ENCODE measurements around the gene ANO9. TPM values are rescaled to one million over a fixed set of nuclear protein-coding genes. Genes with fewer than 3 reads are reported as not detected.

Gene ANO9
- total RNA-seq, 1 donor from 2014 or later: not detected

DNA sequence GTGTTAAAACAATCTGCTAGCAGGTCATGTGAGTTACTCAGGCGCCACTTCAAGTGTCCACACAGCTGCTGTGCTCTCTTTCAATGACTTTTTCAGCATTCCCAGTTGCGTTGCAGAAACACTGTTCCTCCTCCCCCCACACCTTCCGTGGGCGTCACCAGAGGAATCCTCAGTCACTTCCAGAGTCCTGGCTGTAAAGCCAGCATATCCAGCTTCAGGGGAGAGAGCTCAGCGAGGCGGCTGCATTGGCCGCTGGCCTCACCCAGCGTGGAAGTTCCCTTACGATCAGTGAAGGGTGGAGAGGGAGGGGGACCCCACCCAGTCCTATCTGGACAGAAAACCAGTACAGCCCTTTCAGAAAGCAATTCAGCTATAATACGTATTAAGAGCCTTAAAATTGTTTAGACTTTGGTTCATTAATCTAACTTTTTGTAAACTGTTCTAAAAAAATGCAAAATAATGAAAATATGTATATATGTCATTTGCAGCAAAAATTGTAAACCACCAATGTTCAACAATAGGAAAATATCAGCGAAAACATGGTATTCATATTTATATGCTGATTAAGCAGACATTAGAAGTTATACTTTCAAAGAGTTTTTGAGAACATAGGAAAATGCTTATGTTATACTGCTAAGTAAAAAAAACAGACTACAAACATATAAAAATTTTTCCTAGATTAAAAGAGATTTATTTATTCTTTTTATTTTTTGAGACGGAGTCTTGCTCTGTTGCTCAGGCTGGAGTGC is 2.8 kb upstream of the ANO9 start:
- Histone ChIP-seq H3K9ac (ENCODE audit: low read depth in 1 of 3, low read length in 3 of 3) (no peak overlapping the region), H3K4me1 (ENCODE audit: control insufficient read depth in 3 of 3, insufficient read depth in 3 of 3, low read length in 3 of 3) (peaks cover 12 to 14% (median 14%) of the 10 kb centered on the region in 3 donors), H3K27ac (ENCODE audit: low read depth, low read length) (no peak overlapping the region)

DNA sequence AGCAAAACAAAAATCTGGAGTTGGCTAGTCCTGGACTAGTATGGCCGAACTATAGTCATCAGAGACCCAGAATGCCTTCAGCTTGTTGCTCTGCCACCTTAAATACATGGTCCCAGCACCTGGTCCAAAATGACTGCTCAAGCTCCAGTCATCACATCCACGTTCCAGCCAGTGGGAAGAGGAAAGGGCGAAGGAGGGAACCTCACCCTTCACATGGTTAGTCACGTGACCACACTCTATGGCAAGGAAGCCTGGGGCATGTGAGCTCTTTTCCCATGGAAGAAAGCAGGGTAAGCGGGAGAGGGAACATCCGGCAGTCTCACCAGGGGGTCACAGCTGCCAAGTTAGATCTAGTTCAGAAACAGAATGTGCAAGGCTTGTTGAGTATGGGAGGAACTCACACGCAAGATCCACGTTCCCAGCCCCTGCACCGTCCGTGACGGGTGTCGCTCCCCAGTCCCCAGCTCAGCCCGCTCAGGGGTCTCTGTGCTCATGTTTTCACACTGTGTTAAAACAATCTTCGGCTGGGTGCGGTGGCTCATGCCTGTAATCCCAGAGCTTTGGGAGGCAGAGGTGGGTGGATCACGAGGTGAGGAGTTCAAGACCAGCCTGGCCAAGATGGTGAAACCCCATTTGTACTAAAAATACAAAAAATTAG is 1.9 kb upstream of the ANO9 start:
- Histone ChIP-seq H3K4me3 (ENCODE audit: low read length in 3 of 3) (no peak overlapping the region), H3K4me1 (ENCODE audit: control insufficient read depth in 3 of 3, insufficient read depth in 3 of 3, low read length in 3 of 3) (peaks cover 4 to 6% (median 5%) of the 10 kb centered on the region in 3 donors), H3K36me3 (ENCODE audit: control insufficient read depth in 3 of 3, insufficient read depth in 3 of 3, low read length in 3 of 3) (no peaks in the 10 kb centered on the region), H3K9ac (ENCODE audit: low read depth in 1 of 3, low read length in 3 of 3) (no peak overlapping the region), H3K27ac (ENCODE audit: low read depth, low read length) (no peak overlapping the region), H3K27me3 (ENCODE audit: control insufficient read depth in 3 of 3, insufficient read depth in 3 of 3, low read length in 3 of 3) (peaks cover 37 to 47% (median 37%) of the 10 kb centered on the region in 3 donors), H3K9me3 (ENCODE audit: control insufficient read depth in 3 of 3, low read length in 3 of 3) (no peaks in the 10 kb centered on the region)

More for the DNA sequence above, 2.8 kb upstream of the ANO9 start:
- Histone ChIP-seq H3K9me3 (ENCODE audit: control insufficient read depth in 3 of 3, low read length in 3 of 3) (no peaks in the 10 kb centered on the region), H3K36me3 (ENCODE audit: control insufficient read depth in 3 of 3, insufficient read depth in 3 of 3, low read length in 3 of 3) (no peaks in the 10 kb centered on the region), H3K4me3 (ENCODE audit: low read length in 3 of 3) (no peak overlapping the region), H3K27me3 (ENCODE audit: control insufficient read depth in 3 of 3, insufficient read depth in 3 of 3, low read length in 3 of 3) (peaks cover 33 to 38% (median 34%) of the 10 kb centered on the region in 3 donors)

DNA sequence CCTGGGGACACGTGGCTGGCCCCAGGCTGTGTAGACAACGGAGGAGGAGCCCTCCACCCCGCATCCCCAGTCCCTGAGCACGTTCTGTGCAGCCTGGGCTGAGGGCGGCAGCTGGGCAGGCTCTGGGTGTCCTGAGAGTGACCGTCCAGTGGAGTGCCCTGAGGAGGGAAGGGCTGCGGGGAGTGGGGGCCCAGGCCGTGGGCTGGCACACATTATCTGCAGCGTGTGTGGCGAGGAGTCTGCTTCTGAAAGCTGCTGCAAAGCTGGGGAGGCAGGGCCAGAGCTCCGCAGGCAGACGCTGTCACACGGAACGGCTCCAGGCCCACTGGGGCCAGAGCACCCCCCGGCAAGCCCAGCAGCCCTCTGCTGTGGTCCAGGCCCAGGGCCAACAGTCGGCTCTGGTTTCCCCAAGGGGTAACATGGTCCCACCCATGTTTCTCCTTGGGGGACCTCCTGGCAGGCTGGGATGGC is 835 bp upstream of the ANO9 start:
- Histone ChIP-seq H3K36me3 (ENCODE audit: control insufficient read depth in 3 of 3, insufficient read depth in 3 of 3, low read length in 3 of 3) (no peaks in the 10 kb centered on the region), H3K4me1 (ENCODE audit: control insufficient read depth in 3 of 3, insufficient read depth in 3 of 3, low read length in 3 of 3) (no peaks in the 10 kb centered on the region), H3K27ac (ENCODE audit: low read depth, low read length) (no peak overlapping the region), H3K27me3 (ENCODE audit: control insufficient read depth in 3 of 3, insufficient read depth in 3 of 3, low read length in 3 of 3) (peaks cover 43 to 56% (median 44%) of the 10 kb centered on the region in 3 donors), H3K4me3 (ENCODE audit: low read length in 3 of 3) (no peak overlapping the region), H3K9ac (ENCODE audit: low read depth in 1 of 3, low read length in 3 of 3) (no peak overlapping the region), H3K9me3 (ENCODE audit: control insufficient read depth in 3 of 3, low read length in 3 of 3) (no peaks in the 10 kb centered on the region)

DNA sequence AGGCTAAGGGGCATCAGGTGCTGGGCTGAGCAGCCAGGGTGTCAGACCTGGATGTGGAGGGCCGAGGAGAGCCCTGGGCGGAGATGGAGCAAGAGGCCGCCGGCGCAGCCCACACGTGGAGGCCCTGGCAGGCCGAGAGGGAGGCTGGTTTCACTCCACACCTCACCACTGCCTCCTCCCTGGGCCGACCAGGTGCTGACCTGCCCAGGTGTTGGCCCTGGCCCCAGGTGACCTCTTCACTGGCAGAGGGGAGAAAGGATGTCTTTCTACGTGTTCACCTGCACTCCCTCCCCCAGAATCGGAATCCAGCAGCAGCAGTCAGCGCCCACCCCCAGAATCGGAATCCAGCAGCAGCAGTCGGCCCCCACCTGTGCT is 781 bp downstream of the ANO9 start:
- Histone ChIP-seq H3K36me3 (ENCODE audit: control insufficient read depth in 3 of 3, insufficient read depth in 3 of 3, low read length in 3 of 3) (no peaks in the 10 kb centered on the region), H3K27ac (ENCODE audit: low read depth, low read length) (no peak overlapping the region), H3K9ac (ENCODE audit: low read depth in 1 of 3, low read length in 3 of 3) (no peak overlapping the region), H3K4me1 (ENCODE audit: control insufficient read depth in 3 of 3, insufficient read depth in 3 of 3, low read length in 3 of 3) (no peaks in the 10 kb centered on the region), H3K9me3 (ENCODE audit: control insufficient read depth in 3 of 3, low read length in 3 of 3) (no peaks in the 10 kb centered on the region), H3K4me3 (ENCODE audit: low read length in 3 of 3) (no peak overlapping the region), H3K27me3 (ENCODE audit: control insufficient read depth in 3 of 3, insufficient read depth in 3 of 3, low read length in 3 of 3) (peaks cover 48 to 63% (median 50%) of the 10 kb centered on the region in 3 donors)

DNA sequence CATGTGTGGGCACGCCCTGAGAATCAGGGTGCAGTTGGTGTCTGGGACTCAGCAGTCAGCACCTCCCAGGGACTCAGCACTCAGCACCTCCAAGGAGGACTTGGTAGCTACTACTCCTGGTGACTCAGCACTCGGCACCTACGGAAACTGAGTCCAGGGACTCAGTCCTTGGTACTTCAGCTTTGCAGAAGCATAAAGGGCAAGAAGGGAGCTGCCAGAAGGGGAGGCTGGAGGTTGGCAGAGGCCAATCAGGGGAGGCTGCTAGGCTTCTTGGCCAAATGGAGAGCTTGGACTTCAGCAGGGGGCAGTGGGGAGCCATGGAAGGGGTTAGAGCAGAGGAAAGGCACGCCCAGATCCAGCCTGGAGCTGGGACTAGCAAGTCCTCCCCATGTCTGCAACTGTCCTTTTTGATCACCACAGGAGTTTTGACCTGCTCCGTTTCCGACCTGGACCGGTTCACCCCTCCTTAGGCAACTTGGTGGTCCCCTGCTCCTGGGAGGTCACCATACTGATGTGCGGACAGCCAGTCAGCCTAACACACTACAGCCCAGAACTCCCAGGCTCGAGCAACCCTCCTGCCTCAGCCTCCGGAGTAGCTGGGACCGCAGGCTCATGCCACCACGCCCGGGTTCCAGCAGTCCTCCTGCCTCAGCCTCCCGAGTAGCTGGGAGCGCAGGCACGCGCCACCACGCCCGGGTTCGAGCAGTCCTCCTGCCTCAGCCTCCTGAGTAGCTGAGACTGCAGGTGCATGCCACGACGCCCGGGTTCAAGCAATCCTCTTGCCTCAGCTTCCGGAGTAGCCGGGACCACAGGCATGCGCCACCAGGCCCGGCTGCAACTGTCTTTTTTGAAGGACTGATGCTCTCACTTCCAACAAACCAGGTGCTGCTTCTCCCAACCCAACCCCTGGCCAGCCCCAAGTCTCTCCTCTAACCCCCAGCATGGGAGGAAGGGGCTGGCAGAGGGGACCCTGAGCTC is 1.5 kb downstream of the ANO9 start:
- H3K4me1 ChIP-seq (ENCODE audit: control insufficient read depth in 3 of 3, insufficient read depth in 3 of 3, low read length in 3 of 3): no peaks in the 10 kb centered on the region

DNA sequence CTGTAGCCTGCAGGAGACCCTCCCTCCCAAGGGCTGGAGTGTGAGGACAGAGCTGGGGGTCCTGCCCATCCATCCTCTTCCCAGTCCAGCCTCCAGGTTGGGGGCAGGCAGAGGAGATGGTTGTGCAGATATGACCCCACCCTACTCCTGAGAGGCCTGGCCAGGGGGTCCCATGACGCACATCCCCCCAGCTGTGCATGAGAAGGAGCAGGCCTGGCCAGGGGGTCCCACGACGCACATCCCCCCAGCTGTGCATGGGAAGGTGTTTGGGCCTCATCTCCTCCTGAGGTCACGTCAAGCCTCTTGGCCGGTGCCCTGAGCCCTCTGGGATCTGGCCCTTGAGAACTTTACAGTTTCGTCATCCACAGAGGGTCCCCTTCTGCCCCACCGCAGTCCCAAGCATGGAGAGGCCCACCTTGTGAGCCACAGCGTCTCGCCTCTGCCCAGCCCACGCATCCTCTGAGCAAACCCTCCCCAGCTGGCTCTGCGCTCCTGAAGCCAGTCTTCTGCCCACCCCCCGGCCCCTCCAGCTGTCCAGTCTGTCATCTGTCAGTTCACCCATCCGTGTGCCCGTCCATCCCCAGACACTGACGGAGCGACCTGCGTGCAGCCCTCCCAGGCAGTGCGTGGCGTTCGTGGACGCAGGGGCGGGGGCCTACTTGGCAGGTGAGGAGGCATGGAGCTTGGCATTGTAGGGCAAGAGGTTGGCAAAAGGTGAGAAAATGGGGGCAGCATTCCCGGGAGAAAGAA is 2.3 kb downstream of the ANO9 start:
- Histone ChIP-seq H3K9ac (ENCODE audit: low read depth in 1 of 3, low read length in 3 of 3) (no peak overlapping the region), H3K9me3 (ENCODE audit: control insufficient read depth in 3 of 3, low read length in 3 of 3) (no peaks in the 10 kb centered on the region), H3K27ac (ENCODE audit: low read depth, low read length) (no peak overlapping the region), H3K27me3 (ENCODE audit: control insufficient read depth in 3 of 3, insufficient read depth in 3 of 3, low read length in 3 of 3) (peaks cover 48 to 63% (median 52%) of the 10 kb centered on the region in 3 donors), H3K4me1 (ENCODE audit: control insufficient read depth in 3 of 3, insufficient read depth in 3 of 3, low read length in 3 of 3) (no peaks in the 10 kb centered on the region), H3K4me3 (ENCODE audit: low read length in 3 of 3) (no peak overlapping the region), H3K36me3 (ENCODE audit: control insufficient read depth in 3 of 3, insufficient read depth in 3 of 3, low read length in 3 of 3) (no peaks in the 10 kb centered on the region)

More for the DNA sequence above, 1.5 kb downstream of the ANO9 start:
- no peaks in the 10 kb centered on the region for H3K9me3 ChIP-seq (ENCODE audit: control insufficient read depth in 3 of 3, low read length in 3 of 3)
- no peaks in the 10 kb centered on the region for H3K36me3 ChIP-seq (ENCODE audit: control insufficient read depth in 3 of 3, insufficient read depth in 3 of 3, low read length in 3 of 3)
- H3K27me3 ChIP-seq (ENCODE audit: control insufficient read depth in 3 of 3, insufficient read depth in 3 of 3, low read length in 3 of 3): peaks cover 48 to 63% (median 50%) of the 10 kb centered on the region in 3 donors
- H3K9ac ChIP-seq (ENCODE audit: low read depth in 1 of 3, low read length in 3 of 3): no peak overlapping the region
- no peak overlapping the region for H3K27ac ChIP-seq (ENCODE audit: low read depth, low read length)
- no peak overlapping the region for H3K4me3 ChIP-seq (ENCODE audit: low read length in 3 of 3)

DNA sequence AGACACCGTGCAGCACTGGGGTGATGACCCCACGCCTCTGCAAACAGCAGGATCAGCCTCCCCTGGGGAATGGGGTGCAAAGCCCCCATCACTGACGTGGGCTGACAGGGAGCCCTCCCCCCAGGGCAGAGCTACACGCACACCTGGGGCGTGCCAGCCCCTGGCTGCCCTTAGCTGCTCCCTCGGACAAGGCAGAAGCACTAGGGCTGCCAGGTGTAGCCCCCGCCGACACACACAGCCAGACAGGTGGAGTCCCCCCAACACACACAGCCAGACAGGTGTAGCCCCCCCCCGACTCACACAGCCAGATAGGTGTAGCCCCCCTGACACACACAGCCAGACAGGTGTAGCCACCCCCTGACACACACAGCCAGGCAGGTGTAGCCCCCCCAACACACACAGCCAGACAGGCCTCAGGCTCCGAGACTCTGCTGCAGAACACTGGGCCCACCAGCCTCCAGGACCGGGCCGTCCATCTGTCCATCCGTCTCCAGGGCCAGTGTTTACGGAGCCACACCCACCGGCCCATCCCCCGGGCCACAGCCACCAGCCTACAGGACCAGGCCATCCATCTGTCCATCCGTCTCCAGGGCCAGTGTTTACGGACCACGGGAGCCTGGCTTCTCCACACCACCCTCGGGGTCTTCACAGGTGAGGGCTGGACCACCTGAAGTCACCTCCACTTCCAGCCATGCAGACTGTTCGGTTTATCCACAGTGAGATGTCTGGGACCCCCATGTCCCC is 3.5 kb downstream of the ANO9 start:
- Histone ChIP-seq H3K27me3 (ENCODE audit: control insufficient read depth in 3 of 3, insufficient read depth in 3 of 3, low read length in 3 of 3) (peaks cover 43 to 57% (median 49%) of the 10 kb centered on the region in 3 donors), H3K36me3 (ENCODE audit: control insufficient read depth in 3 of 3, insufficient read depth in 3 of 3, low read length in 3 of 3) (no peaks in the 10 kb centered on the region), H3K27ac (ENCODE audit: low read depth, low read length) (no peak overlapping the region), H3K4me3 (ENCODE audit: low read length in 3 of 3) (no peak overlapping the region), H3K9ac (ENCODE audit: low read depth in 1 of 3, low read length in 3 of 3) (no peak overlapping the region), H3K9me3 (ENCODE audit: control insufficient read depth in 3 of 3, low read length in 3 of 3) (no peaks in the 10 kb centered on the region), H3K4me1 (ENCODE audit: control insufficient read depth in 3 of 3, insufficient read depth in 3 of 3, low read length in 3 of 3) (no peaks in the 10 kb centered on the region)

DNA sequence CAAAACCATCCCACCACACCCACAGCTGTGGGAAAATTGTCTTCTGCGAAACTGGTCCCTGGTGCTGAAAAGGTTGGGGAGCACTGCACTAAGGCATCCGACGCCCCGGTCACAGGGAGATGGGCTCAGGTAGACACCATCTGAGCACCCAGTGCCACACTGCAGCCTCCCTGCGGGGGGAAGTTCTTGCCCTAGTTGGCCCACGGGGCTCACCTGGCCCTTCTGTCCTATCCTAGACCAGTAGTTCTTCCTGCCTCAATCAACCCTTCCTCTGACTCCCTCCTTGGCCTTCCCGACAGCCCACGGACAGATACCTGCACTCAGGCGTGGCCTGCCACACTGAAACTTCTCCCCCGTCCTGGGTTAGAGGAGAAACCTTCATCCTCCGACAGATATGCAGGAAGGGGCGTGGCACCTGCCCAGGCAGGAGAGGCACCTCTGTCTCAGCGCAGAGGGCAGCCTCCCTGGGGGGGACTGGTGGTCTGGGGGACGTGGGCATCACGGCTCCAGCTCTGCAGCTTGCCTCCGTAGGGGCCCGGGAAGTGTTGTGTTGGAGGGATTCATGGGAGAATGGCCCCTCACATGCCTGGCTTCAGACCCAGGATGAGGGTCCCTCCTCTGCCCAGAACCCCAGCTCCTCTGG is 4.5 kb downstream of the ANO9 start:
- Histone ChIP-seq H3K27me3 (ENCODE audit: control insufficient read depth in 3 of 3, insufficient read depth in 3 of 3, low read length in 3 of 3) (peaks cover 35 to 54% (median 52%) of the 10 kb centered on the region in 3 donors), H3K4me1 (ENCODE audit: control insufficient read depth in 3 of 3, insufficient read depth in 3 of 3, low read length in 3 of 3) (no peaks in the 10 kb centered on the region), H3K9me3 (ENCODE audit: control insufficient read depth in 3 of 3, low read length in 3 of 3) (no peaks in the 10 kb centered on the region)

More for the DNA sequence above, 4.5 kb downstream of the ANO9 start:
- Histone ChIP-seq H3K36me3 (ENCODE audit: control insufficient read depth in 3 of 3, insufficient read depth in 3 of 3, low read length in 3 of 3) (no peaks in the 10 kb centered on the region), H3K9ac (ENCODE audit: low read depth in 1 of 3, low read length in 3 of 3) (no peak overlapping the region), H3K27ac (ENCODE audit: low read depth, low read length) (no peak overlapping the region), H3K4me3 (ENCODE audit: low read length in 3 of 3) (no peak overlapping the region)

All from skeletal muscle tissue (tissue), 4 donors.